ENCODE results near the gene ADK.

ADK gene

GRCh38 chr10:74674927-74675326 is 523.9 kb downstream of the ADK start:
- no peak for DNase-seq (ENCODE audit: low read depth)

DNA sequence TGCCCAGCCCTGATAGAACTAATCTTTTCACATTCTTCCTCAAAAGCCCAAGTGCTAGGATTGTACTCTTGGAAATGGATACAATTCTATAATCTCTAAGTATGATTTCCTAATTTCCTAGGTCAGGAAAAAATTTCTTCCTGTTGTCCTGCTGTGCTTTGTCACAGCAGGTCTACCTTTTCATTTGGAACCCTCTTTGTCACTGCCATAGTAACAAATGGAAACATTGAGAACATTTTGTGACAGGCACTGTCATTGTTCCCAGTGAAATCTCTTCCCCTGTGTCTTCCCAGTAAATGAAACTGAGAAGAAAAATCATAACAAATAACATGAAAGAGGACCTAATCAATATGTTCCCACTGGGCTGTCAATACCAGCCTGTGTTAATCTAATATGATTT is 524.5 kb downstream of the ADK start:
- no peak for DNase-seq (ENCODE audit: low read depth)

DNA sequence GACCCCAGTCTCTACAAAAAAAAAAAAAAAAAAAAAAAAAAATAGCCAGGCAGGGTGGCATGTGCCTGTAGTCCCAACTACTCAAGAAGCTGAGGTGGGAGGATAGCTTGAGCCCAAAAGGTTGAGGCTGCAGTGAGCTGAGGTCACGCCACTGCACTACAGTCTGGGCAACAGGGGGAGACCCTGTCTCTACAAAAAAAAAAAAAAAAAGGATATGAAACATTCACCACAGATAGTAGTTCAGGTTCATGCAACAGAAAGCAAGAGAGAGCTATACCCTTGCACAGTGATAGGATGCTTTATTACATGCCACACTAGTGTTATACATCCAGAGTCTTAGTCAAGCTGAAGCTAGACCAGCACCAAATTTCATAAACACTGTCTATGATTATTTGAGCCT is 526.9 kb downstream of the ADK start:
- DNase-seq (ENCODE audit: low read depth): no peak

- DNase-seq (ENCODE audit: low read depth): no peak
These were observed 531.1 kb downstream of the ADK start for GRCh38 chr10:74681917-74682627.

- DNase-seq (ENCODE audit: low read depth): no peak
These were observed 532.0 kb downstream of the ADK start for GRCh38 chr10:74683067-74683466.

DNA sequence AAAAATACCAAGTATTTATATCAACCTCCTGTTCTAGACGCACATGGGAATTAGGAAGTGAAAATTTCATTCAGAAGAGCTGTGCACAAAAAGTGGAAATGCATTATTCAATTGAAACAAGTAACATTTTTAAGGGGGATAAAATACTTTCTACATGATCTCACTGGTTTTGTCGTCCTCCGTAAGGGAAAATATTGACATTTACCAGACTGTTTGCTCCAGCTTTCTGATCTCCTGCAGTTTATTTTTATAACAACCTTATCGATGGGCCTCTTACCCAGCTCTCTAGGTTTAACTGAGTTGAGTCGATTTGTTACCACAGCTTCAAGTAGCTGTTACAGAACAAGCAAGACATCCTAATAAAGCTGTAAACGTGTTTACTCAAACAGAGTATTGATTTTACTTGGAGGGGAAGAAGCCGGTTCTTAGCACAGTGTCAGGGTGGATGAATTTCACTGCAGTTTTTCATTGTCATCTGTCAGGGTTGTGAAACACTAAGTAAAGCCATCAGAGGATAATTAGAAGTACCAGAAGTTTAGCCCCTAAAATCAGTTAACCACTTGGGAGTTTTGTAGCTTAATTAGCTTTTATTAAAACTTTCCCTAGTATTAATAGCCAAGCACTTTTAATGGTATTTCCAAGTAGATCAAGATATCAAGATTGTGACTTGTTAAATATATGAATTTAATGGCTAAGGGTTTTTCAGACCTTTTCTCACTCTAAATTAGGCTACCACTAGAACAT is 532.8 kb downstream of the ADK start:
- no peak for DNase-seq (ENCODE audit: low read depth)

- DNase-seq (ENCODE audit: low read depth): no peak
These were observed 533.4 kb downstream of the ADK start for GRCh38 chr10:74684462-74684861.

GRCh38 chr10:74685564-74685963 is 534.5 kb downstream of the ADK start:
- no peak for DNase-seq (ENCODE audit: low read depth)

DNA sequence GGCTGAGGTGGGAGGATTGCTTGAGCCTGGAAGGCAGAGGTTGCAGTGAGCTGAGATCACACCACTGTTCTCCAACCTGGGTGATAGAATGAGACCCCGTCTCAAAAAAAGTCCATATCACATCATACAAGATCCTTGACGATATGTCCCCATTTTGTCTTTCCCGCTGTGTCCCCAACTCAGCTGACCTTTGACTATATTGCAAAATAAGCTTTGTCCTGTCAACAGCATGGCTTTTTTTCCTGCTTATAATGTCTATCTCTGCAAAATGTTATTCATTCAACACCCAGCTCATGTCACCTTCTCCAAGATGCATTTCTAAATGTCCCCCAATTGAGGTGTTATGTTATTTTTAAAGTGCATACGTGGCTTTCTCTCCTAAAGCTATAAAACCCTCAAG is 539.4 kb downstream of the ADK start:
- DNase-seq (ENCODE audit: low read depth): no peak

DNA sequence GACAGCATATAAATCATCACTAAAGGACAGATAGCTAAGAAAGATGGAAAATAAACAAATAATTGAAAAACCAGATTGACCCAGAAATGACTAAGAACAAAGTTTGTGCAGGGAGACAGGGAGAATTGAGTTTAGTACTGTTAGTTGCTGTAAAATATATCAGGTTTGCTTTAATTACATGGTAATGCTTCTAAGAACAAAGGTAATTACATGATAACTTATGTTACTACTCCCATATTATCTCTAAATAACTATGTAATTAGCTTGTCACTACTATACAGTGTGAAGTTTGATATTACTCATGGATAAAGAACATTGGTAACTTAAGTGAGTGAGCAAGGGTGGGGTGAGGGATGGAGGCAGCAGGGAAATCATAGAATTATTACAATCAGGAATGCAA is 540.1 kb downstream of the ADK start:
- no peak for DNase-seq (ENCODE audit: low read depth)

DNA sequence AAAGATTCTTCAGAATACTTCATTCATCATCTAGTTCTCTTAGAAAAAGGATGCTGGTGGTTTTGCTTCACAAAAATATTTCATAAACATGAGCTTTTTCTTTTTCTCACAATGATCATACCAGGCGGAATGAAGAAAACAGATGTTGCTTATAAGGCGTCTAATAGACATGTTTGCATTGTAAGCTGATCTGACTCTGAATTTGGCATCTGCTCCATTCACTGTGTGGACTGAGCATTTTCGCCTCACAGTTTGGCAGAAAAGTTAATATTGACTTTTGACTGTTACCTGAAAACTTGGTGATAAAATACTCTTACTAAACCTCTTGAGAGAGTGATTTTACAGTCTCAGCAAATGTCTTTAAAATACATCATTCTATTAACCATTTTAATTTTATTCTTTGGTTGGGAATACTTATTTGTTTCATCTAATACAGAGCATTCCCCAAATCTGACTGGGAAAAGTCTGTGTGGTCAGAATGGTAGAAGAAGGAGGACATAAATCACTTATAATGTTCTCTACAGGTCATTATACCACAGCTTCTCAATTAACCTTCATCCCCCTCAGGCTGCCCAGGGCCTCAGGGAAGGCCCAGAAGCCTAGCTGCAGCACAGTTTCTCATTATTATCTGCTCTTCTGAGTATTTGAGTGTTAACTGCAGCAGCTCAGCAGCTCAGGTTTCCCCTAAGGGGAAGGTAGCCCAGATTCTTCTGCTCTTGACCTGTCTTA is 553.8 kb downstream of the ADK start:
- peak; percentile 1 for DNase-seq (ENCODE audit: low read depth)

DNA sequence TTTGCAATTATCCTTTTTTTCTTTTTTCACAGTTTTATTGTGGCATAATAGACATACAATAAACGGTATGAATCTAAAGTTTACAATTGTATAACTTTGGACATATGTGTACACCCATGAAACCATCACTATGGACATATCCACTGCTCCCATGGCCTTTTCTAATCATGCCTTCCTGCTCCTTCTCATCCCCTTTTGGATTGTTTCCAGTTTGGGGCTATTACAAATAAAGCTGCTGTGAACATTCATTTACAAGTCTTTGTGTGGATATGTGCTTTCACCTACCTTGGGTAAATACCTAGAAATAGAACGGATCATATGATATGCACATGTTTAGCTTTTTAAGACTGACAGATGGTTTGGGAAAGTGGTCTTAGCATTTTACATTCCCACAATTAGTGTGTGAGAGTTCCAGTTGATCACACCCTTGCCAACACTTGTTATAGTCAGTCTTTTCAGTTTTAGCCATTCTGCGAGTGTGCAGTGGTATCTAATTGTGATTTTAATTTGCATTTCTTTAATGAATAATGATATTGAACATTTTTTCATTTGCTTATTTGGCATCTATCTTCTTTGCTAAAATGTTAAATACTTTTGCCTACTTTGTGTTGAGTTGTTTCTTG is 554.4 kb downstream of the ADK start:
- DNase-seq (ENCODE audit: low read depth): no peak

DNA sequence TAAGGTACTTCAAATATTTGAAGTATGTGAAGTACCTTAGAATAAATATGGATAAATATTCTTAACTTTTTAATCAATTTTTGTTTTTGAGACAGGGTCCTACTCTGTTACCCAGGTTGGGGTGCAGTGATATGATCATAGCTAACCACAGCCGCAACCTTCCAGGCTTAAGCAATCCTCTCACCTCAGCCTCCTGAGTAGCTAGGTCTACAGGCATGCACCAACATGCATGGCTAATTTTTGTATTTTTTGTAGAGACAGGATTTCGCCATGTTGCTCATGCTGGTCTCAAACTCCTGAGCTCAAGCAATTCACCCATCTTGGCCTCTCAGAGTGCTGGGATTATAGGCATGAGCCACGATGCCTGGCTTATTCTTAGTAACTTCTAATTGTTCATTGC is 555.9 kb downstream of the ADK start:
- DNase-seq (ENCODE audit: low read depth): no peak

GRCh38 chr10:74708246-74708645 is 557.2 kb downstream of the ADK start:
- DNase-seq (ENCODE audit: low read depth): no peak

DNA sequence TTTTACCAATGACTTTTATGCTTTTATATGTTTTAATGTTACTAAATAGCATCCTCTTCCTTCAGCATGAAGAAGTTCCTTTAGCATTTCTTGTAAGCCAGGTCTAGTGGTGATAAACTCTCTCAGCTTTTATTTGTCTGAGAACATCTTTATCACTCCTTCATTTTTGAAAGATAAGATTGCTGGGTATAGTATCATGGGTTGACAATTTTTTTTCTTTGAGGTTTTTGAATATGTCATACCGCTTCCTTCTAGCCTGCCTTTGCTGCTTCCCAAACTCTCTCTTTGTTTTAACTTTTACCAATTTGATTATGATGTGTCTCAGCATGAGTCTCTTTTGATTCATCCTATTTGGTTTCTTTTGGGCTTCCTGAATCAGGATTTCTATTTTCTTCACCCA is 567.2 kb downstream of the ADK start:
- no peak for DNase-seq (ENCODE audit: low read depth)

DNA sequence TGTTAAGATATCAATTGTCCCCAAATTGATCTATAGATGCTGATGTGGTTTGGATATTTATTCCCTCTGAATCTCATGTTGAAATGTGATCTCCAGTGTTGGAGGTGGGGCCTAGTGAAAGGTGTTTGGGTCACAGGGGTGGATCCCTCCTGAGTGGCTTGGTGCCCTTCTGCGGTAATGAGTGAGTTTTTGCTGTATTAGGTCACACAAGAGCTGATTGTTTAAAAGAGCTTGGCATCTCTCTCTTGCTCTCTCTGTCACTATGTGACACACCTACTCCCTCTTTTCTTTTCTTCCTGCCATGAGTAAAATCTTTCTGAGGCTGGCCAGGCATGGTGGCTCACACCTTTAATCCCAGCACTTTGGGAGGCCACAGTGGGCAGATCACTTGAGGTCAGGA is 577.2 kb downstream of the ADK start:
- no peak for DNase-seq (ENCODE audit: low read depth)

DNA sequence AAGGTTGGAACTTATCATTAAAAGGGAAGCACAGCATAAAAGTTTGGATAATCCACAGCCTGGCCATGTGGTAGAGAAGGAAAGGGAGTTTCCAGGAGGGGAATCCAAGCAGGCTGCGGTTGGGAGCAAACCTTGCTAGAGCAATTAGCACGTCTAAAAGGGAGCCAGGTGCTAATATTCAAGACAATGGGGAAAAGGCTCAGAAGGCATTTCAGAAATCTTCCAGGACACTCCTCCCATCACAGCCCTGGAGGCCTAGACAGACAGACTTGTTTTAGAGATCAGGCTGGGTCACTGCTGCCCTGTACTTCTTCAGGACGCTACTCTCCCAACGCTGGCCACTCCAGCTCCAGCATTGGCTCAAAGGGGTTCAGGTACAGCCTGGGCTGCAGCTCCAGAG is 579.2 kb downstream of the ADK start:
- no peak for DNase-seq (ENCODE audit: low read depth)

- no peak for DNase-seq (ENCODE audit: low read depth)
These were observed 582.6 kb downstream of the ADK start for GRCh38 chr10:74733612-74734011.

DNA sequence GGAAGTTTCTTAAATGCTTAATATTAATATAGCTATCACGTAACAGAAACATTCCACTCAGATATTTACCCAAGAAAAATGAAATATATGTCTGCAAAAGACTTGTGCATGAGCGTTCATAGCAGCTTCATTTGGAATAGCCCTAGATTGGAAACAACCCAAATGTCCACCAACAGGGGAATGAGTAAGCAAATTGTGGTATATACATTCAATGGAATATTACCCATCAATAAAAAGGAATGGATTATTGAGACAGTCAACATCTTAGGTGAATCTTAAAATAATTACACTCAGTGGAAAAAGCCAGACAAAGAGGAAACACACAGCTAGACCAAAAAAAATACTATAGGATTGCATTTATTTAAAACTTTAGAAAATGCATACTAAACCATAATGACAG is 585.0 kb downstream of the ADK start:
- DNase-seq (ENCODE audit: low read depth): no peak

DNA sequence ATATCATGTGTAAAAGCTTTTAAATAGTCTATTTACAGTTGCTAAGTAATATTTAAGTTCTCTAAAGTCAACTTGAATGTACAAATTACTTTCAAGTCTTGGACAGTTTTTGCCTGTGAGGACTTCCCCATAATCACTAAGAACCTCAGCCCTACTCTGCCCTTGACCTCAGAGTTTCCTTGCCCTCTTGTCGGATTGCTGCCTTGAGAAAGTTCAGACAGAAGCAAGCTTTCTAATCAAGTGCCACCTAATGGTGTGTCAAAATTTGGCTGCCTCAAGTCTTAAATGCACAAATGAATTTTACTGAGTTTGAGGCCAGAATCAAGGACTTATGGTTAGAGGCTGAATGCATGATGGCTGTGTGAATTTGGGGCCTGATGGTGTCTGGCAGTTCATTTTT is 587.0 kb downstream of the ADK start:
- DNase-seq (ENCODE audit: low read depth): no peak

DNA sequence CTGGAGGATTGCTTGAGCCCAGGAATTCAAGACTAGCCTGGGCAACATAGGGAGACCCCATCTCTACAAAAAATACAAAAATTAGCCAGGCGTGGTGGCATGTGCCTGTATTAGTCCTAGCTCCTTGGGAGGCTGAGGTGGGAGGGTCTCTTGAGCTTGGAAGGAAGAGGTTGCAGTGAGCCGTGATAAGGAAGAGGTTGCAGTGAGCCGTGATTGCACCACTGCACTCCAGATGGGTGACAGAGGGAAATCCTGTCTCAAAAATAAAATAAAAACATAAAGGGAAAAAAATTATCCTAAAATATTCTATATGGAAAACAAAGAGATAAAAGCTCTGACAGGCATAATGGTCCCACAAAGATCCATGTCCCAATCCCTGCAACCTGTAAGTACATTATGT is 587.5 kb downstream of the ADK start:
- no peak for DNase-seq (ENCODE audit: low read depth)

GRCh38 chr10:74738985-74739567 is 588.1 kb downstream of the ADK start:
- DNase-seq (ENCODE audit: low read depth): peak; percentile 19
